Fibroblast of mammary gland (primary cell): Measurements from ENCODE around the gene JARID2.

ENCODE experiments used
- DNase-seq: peaks from one replicate; pipeline ENCODE4 v3.0.0-alpha.2; 2010; ENCODE audit warnings: low read depth
- H3K4me3 ChIP-seq: 2 replicates; pipeline ENCODE4 v1.5.1; 2011; ENCODE audit warnings: low read depth, mild to moderate bottlenecking, low read length, moderate library complexity; ENCODE audit not compliant: control insufficient read depth
- CTCF ChIP-seq: conservative IDR thresholded peaks from 2 replicates; pipeline ENCODE4 v1.5.1; 2011; ENCODE audit warnings: low read depth, low read length, inconsistent platforms; ENCODE audit not compliant: control insufficient read depth, insufficient read depth

Gene JARID2

DNA sequence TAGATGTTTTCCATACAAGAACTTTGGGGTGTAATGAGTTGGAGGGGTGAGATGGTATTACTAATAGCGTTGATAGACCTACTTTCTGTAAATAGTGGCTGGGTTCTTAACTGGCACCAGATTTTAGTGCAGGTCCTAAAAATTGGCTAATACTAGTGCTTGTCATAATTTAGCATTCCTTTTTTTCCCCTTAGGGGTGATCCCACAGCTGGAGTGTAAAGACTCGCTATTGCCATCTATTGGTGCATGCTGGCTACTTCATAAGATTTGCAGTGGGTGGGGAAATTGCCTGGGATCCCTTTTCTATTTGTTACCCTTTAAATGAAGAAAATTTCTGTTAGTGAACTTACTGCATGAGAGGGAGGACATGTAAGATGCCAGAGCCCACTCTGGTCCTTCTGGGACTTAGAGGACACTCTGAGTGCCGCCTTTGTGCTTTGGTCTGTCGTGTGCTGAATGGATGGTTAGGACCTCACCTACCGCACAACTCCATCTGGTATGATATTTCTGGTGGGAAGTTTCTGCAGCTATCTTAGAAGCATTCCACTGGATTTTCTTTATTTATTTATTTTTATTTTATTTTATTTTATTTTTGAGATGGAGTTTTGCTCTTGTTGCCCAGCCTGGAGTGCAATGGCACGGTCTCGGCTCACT, 195.5 kb downstream of the JARID2 start:
- peak; percentile 96 for TF ChIP-seq CTCF
- DNase-seq, result peak; percentile 83
- H3K4me3 ChIP-seq, result no peak overlapping the region

- DNase-seq, result no peak
- no peak for TF ChIP-seq CTCF
These were observed 196.1 kb downstream of the JARID2 start for GRCh38 chr6:15441981-15442380.

GRCh38 chr6:15442467-15442866, 196.6 kb downstream of the JARID2 start:
- no peak for DNase-seq
- no peak overlapping the region for H3K4me3 ChIP-seq
- no peak for TF ChIP-seq CTCF

More at GRCh38 chr6:15441981-15442380, 196.1 kb downstream of the JARID2 start:
- H3K4me3 ChIP-seq, result no peak overlapping the region

GRCh38 chr6:15443119-15443830, 197.4 kb downstream of the JARID2 start:
- no peak overlapping the region for H3K4me3 ChIP-seq
- TF ChIP-seq CTCF, result no peak
- DNase-seq, result peak; percentile 89

GRCh38 chr6:15444081-15444731, 198.3 kb downstream of the JARID2 start:
- TF ChIP-seq CTCF, result no peak
- H3K4me3 ChIP-seq, result no peak overlapping the region
- DNase-seq, result no peak

DNA sequence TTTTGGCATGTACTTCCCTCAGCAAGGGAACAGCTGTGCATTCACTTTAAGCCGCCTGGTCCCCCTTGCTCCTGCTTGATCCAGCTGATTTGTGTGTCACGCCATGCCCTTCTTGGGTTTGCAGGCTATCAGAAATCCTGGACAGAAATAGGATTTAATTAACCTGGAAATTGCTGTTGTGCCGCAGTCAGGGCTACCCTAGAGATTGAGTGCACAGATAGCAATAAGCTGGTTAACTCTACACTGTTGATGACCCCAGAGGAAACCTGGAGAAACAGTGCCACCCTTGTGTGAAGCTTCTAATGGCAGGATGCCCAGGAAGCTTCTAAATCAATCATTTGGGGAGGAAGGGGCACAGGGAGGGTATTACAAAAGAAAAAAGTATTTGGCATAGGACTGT, 199.0 kb downstream of the JARID2 start:
- TF ChIP-seq CTCF, result no peak
- no peak for DNase-seq
- no peak overlapping the region for H3K4me3 ChIP-seq
